HAP-1 (cell line): ENCODE data around the gene SEMA4D.
A peak's percentile ranks its signal among the peaks of the same experiment; 100 is the strongest.

Source experiments
- DNase-seq, 2 experiments: peaks; one replicate each; pipeline ENCODE4 v3.0.0-alpha.2; 2016 to 2020; ENCODE audit warnings: low spot score in 2 of 2
- H3K27me3 ChIP-seq: fragments of 250-450 bp; sonication (Bioruptor Pico); 2 replicates; pipeline ENCODE4 v1.5.1; 2020; ENCODE audit warnings: low read depth, mild to moderate bottlenecking, moderate library complexity
- H3K36me3 ChIP-seq: fragments of 250-450 bp; sonication (Bioruptor Pico); replicated peaks from 2 replicates; pipeline ENCODE4 v1.5.1; 2020; ENCODE audit warnings: mild to moderate bottlenecking
- H3K4me1 ChIP-seq: fragments of 250-450 bp; sonication (Bioruptor Pico); 2 replicates; pipeline ENCODE4 v1.5.1; 2020; ENCODE audit warnings: mild to moderate bottlenecking
- H3K4me3 ChIP-seq: fragments of 250-450 bp; sonication (Bioruptor Pico); 2 replicates; pipeline ENCODE4 v1.5.1; 2020; ENCODE audit warnings: mild to moderate bottlenecking, moderate library complexity
- H3K9me3 ChIP-seq: fragments of 250-450 bp; sonication (Bioruptor Pico); 2 replicates; pipeline ENCODE4 v1.5.1; 2020; ENCODE audit warnings: mild to moderate bottlenecking, moderate library complexity
- in situ Hi-C: fragments of 300-500 bp; cut with MboI; formaldehyde crosslinking; loops from 3 replicates; pipeline ENCODE4 v1.14.3; 2020; ENCODE audit warnings: low sequenced_read_pairs, inconsistent platforms, mixed read lengths

SEMA4D gene, protein sequence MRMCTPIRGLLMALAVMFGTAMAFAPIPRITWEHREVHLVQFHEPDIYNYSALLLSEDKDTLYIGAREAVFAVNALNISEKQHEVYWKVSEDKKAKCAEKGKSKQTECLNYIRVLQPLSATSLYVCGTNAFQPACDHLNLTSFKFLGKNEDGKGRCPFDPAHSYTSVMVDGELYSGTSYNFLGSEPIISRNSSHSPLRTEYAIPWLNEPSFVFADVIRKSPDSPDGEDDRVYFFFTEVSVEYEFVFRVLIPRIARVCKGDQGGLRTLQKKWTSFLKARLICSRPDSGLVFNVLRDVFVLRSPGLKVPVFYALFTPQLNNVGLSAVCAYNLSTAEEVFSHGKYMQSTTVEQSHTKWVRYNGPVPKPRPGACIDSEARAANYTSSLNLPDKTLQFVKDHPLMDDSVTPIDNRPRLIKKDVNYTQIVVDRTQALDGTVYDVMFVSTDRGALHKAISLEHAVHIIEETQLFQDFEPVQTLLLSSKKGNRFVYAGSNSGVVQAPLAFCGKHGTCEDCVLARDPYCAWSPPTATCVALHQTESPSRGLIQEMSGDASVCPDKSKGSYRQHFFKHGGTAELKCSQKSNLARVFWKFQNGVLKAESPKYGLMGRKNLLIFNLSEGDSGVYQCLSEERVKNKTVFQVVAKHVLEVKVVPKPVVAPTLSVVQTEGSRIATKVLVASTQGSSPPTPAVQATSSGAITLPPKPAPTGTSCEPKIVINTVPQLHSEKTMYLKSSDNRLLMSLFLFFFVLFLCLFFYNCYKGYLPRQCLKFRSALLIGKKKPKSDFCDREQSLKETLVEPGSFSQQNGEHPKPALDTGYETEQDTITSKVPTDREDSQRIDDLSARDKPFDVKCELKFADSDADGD

DNA sequence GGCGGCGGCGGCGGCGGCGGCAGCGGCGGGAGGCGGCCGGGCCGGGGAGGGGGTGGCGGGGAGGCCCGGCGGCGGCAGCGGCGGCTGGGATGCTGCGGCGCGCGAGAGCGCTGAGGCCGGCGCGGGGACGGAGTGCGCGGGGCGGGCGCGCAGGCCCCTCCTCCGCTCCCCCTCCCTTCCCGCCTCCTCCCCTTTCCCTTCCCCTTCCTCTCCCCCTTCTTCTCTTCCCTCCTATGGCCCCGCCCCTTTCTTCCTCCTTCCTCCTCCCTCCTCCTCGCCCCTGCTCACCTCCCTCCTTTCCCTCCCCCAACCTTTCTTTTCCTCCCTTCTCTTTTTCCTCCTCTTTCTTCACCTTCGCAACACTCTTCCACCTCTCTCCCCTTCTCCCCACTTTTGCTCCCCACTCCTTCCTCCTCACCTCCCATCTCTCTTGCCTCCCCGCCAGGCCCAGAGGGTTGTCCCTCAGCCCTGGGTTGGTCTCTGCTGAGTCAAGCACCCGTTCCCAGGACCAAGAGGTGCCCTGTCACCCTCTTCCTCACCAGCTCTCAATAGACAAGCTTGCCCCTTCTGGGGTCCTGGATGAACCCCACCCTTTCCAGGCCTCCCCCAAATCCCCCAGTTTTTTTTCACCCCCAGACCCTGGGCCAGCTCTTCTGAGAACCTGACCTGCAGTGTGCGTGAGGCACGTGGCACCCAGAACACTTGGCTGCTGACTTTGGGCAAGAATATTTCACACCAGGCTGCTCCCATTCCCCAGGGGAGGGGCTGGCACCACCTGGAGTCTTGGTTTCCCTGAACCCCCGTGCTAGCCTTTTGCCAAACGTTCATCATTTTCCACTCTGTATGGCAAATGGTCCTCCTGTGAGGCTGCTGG is at the start of gene SEMA4D:
SEMA4D (minus strand) TSS at position 136 of the 874 bp plus-strand sequence. CDS start 92,657 bp downstream, outside the sequence.
- Histone ChIP-seq H3K36me3 (no peaks in the 10 kb centered on the region), H3K9me3 (no peaks in the 10 kb centered on the region), H3K4me1 (peaks cover 5% of the 10 kb centered on the region), H3K27me3 (peaks cover 3% of the 10 kb centered on the region; the same call in 1 of the 2 replicates), H3K4me3 (peak within 1 kb of the TSS; percentile 64)
- peak; percentile 84 to 91 for DNase-seq
- in situ Hi-C loops: no loop called here

DNA sequence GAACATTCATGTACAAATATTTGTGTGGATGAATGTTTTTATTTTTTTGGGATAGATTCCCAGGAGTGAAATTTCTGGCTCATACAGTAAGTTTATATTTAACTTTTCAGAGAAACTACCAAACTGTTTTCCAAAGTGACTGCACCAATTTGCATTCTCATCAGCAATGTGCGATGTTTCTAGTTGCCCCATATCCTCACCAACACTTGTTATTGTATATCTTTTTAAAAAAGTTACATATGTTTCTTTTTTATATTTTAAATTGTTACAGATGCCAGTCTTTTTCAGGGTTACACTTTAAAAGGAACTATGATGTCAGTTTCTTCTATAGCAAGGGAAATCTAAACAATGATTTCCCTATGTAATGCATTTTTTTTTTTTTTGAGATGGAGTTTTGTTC is 49.1 kb upstream of the SEMA4D start:
- Histone ChIP-seq H3K36me3 (no peaks in the 10 kb centered on the region), H3K9me3 (no peaks in the 10 kb centered on the region), H3K27me3 (peaks cover 8% of the 10 kb centered on the region), H3K4me1 (no peaks in the 10 kb centered on the region), H3K4me3 (no peak overlapping the region)
- in situ Hi-C loops: no loop called here
- DNase-seq: no peak

DNA sequence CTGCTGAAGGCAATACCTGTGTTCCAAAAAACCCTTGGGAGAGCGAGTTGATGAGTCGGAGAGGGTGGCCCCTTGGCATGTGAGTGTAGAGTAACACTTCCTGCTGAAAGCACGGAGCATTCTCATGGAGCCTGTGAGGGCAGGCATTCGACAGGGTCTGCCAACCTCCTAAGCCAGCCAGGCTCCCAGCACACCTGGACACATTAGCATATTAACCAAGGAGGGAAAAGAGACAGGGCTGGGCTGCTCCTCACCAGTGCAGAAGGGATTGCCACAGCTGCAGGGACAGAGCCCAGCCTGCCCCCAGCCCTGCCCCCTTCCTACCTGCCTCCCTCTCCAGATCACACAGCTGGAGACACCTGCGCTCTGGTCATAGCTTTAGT is 46.4 kb upstream of the SEMA4D start:
- no peak for DNase-seq
- in situ Hi-C loops: no loop called here
- Histone ChIP-seq H3K36me3 (no peaks in the 10 kb centered on the region), H3K4me1 (no peaks in the 10 kb centered on the region), H3K9me3 (no peaks in the 10 kb centered on the region), H3K27me3 (peaks cover under 1% of the 10 kb centered on the region; the same call in 1 of the 2 replicates), H3K4me3 (no peak overlapping the region)

DNA sequence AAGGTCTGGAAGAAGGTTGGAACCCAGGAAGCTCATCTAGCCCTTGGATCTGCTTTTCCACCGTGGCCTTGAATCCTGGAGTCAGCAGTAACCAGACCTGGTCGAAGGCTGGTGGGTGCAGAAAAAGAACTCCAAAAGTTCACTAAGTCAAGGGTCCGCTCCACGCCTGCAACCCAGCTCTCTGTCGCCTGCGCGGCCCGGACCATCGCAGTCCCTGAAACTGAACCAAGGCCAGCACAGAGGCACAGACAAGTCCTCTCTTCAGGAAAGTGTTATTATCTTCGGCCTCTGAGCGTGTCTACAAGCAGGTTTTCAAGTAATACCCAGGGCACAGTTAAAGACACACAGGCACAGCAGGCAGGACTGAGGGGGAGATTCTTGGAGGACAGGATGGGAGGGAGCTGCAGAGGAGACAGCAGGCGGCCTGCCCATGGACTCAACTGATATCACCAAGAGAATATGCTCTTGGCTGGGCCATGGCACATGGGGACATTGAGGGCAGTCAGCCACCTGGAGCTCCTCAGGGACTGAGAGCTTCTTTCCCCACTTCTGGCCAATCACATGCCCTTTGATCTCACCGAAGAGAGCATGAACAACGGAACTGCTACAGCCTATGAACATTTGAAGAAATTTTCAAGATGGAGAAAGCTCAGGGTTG is 45.8 kb upstream of the SEMA4D start:
- in situ Hi-C loops: no loop called here

DNA sequence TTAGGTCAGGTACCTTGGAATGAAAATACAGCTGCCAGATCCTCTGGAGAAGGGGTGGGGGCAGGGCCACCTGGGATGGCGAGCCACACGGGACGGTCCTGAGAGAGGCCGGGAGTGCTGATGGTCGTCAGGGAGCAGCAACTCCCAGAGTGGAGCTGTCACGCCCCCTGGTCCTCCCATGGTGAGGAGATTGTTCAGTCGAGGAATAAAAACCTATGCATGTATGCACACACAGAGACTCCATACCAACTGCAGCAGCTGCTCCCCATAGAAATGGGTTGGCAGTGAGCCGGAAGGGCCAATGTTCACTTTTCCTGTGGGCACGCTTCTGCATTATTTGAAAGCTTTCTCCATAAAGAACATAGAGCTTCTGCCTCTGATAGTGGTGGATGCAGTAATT is 45.2 kb upstream of the SEMA4D start:
- in situ Hi-C loops: no loop called here
- no peak for DNase-seq
- no peaks in the 10 kb centered on the region for H3K4me1 ChIP-seq
- H3K9me3 ChIP-seq: no peaks in the 10 kb centered on the region
- H3K4me3 ChIP-seq: no peak overlapping the region
- H3K27me3 ChIP-seq: no peaks in the 10 kb centered on the region
- H3K36me3 ChIP-seq: no peaks in the 10 kb centered on the region

More for the DNA sequence above, 45.8 kb upstream of the SEMA4D start:
- Histone ChIP-seq H3K4me1 (no peaks in the 10 kb centered on the region), H3K36me3 (no peaks in the 10 kb centered on the region), H3K9me3 (no peaks in the 10 kb centered on the region), H3K27me3 (no peaks in the 10 kb centered on the region), H3K4me3 (no peak overlapping the region)
- no peak for DNase-seq

DNA sequence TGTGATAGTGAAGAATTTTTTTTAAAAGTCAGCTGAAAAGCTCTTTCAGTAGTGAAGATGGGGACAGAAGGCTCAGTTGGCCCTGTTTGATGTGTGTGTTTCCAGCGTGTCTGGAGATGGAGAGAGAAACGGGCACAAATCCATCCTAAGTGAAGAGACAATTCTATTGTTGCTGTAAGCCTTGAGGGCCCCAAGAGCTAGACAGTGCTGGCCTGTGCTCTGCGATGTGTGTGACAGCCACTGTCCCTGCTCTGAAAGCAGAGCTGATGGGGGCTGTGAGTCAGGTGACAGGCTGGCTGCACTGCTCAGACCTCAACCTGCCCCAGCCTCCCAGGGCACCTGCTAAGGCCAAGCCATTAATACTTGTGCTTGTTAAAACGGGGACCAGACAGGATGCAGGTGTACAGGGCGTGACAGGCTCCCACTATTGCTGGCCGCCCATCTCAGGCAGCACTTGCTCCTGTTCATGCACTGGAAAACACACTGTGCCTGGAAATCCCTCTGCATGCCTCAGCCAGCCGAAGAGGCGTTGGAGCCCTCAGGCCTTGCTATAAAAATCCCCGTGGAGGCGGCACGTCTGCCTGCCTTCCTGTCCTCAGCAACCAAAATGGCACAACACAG is 44.6 kb upstream of the SEMA4D start:
- in situ Hi-C loops: no loop called here
- no peaks in the 10 kb centered on the region for H3K36me3 ChIP-seq
- DNase-seq: no peak
- no peaks in the 10 kb centered on the region for H3K9me3 ChIP-seq
- H3K4me1 ChIP-seq: no peaks in the 10 kb centered on the region
- H3K4me3 ChIP-seq: no peak overlapping the region
- no peaks in the 10 kb centered on the region for H3K27me3 ChIP-seq

DNA sequence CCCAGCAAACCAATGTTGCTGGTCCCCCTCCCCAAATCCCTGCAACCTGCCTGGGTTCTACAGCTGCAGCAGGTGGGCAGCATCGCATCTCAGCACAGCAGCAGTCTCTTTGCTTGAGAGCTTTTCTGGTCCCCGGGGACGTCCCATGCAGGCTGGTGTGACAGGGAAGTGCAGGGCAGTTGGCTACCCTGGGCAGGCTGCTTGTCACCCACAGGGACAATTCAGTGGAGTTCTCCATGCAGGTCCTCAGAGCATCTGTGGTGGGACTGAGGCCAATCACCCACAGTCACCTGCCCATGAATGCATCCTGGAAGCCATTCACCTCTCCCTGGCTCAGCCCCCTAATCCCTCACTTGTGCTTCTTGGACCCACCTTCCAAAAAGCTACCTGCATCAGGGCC is 43.9 kb upstream of the SEMA4D start:
- Histone ChIP-seq H3K9me3 (no peaks in the 10 kb centered on the region), H3K4me1 (no peaks in the 10 kb centered on the region), H3K4me3 (no peak overlapping the region), H3K36me3 (no peaks in the 10 kb centered on the region), H3K27me3 (no peaks in the 10 kb centered on the region)
- in situ Hi-C loops: no loop called here
- no peak for DNase-seq

DNA sequence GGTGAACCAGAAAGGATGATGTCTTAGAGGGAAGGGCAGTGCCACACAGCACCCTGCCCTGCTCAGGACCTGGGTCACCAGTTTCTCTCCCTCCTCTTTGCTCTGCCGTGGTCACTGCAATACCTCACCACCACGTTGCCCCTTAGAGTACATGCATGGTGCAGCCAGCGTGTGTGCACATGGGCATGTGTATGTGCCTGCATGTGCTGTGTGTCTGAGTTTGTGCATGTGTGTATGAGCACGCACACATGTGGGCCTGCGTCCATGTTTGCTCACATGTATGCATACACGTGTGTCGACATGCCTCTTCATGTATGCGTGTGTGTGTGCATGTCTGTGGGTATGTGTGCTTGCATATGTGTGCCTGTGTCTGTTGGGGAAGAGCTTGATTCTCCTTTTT is 41.5 kb upstream of the SEMA4D start:
- in situ Hi-C loops: no loop called here
- no peaks in the 10 kb centered on the region for H3K4me1 ChIP-seq

DNA sequence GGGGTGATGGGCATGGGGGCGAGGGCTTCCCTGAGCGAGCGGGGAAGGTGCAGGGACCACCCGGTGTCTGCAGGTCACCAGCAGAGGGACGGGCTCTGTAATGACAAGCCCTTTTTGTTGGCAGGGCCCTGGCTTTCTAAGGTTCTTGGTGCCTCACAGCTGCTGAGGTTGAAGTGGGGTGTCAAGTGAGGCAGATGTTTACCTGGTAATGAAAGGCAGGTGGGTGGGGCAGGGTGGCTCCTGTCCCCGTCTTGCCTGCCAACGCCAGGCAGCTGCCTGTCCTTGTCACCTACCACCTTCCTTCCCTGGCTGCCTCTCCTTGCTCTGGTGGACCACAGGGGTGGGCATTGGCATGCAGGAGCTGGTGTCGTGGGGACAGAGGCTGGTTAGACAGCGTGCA is 41.0 kb upstream of the SEMA4D start:
- Histone ChIP-seq H3K36me3 (no peaks in the 10 kb centered on the region), H3K4me3 (no peak overlapping the region), H3K4me1 (no peaks in the 10 kb centered on the region), H3K27me3 (no peaks in the 10 kb centered on the region), H3K9me3 (no peaks in the 10 kb centered on the region)
- in situ Hi-C loops: no loop called here
- DNase-seq: no peak

More for the DNA sequence above, 41.5 kb upstream of the SEMA4D start:
- Histone ChIP-seq H3K9me3 (no peaks in the 10 kb centered on the region), H3K27me3 (no peaks in the 10 kb centered on the region), H3K36me3 (no peaks in the 10 kb centered on the region), H3K4me3 (no peak overlapping the region)
- no peak for DNase-seq

DNA sequence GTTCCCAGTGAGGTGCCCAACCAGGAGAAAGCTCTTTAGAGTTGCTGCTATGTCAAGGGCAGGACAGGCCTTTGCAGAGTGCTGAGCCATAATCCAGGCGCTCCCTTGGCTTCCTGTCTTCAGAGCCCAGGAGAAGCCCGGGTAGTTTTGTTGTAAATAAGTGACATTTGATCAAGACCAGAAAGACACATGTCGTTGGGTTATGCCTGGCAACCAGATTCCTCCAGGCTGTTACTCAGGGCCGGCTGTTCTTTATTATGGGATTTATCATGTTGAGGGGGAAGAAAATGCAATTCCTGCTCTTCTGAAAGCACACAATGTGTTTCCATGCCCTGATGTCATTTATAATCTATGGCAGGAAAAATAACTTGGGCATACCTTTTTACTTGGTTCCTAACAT is 39.3 kb upstream of the SEMA4D start:
- in situ Hi-C loops: no loop called here
- Histone ChIP-seq H3K4me1 (no peaks in the 10 kb centered on the region), H3K27me3 (no peaks in the 10 kb centered on the region), H3K4me3 (no peak overlapping the region), H3K9me3 (no peaks in the 10 kb centered on the region), H3K36me3 (no peaks in the 10 kb centered on the region)
- DNase-seq: no peak

DNA sequence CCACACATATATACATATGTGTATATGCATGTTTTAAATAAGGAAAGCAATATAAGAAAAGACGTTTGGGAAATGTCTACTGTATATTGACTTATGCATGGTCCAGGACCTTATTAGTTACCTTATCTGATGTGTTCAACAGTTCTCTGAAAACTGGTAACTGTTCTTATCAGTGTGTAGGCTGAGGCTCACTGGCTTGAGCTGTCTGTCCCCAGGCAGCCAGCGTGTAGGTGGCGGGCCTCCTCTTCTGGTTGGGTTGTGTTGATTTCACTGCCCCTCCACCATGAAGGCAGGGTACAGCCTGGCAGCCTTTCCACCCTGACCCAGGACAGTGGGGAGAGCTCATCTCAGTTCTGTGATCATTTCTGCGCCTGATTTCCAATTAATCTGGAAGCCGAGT is 38.7 kb upstream of the SEMA4D start:
- in situ Hi-C loops: no loop called here
- no peaks in the 10 kb centered on the region for H3K27me3 ChIP-seq
- DNase-seq: no peak
- no peaks in the 10 kb centered on the region for H3K4me1 ChIP-seq
- H3K9me3 ChIP-seq: no peaks in the 10 kb centered on the region
- no peaks in the 10 kb centered on the region for H3K36me3 ChIP-seq
- H3K4me3 ChIP-seq: no peak overlapping the region

DNA sequence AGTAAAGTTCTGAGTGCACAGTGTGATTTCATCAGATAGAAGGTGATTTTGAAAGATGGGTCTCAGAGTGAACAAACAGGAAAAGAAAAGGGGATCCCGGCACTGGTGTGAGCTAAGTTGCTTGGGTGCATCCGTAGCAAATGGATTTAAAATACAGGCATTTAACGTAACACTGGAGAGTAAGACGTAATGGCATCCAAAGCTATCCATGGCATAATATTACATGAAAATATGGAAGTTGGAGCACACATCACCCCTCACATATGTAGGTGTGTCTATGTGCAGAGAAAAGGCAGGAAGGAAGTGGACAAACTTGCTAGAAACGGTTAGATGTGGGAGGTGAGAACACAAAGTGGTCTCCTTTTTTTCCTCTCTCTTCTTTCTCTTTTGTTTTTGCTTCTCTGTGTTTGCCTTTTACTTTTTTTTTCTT is 38.2 kb upstream of the SEMA4D start:
- H3K4me3 ChIP-seq: no peak overlapping the region
- no peak for DNase-seq
- no peaks in the 10 kb centered on the region for H3K9me3 ChIP-seq
- in situ Hi-C loops: no loop called here
- H3K27me3 ChIP-seq: no peaks in the 10 kb centered on the region
- H3K4me1 ChIP-seq: no peaks in the 10 kb centered on the region
- H3K36me3 ChIP-seq: no peaks in the 10 kb centered on the region

DNA sequence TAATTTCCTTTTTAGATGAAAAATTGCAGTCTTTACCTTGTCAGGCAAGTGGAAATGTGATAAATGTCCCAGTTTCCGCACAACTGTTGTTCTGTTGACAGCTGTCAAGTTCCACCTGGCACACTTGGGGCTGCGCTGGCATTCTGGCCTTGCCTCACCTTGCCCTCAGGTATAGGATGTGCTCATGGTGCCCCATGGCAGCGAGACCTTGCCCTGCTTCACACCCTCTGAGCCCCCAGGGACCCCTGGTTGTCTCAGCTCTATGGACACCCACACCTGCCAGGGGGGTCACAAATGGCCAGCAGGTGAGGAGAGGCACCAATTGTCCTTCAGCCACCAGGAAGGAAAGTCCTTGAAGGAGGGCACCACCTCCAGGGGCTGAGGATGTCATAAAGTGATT is 37.5 kb upstream of the SEMA4D start:
- in situ Hi-C loops: no loop called here
- H3K27me3 ChIP-seq: no peaks in the 10 kb centered on the region
- H3K9me3 ChIP-seq: no peaks in the 10 kb centered on the region
- no peak overlapping the region for H3K4me3 ChIP-seq
- no peaks in the 10 kb centered on the region for H3K4me1 ChIP-seq
- no peaks in the 10 kb centered on the region for H3K36me3 ChIP-seq
- no peak for DNase-seq
